H1 (cell line): ENCODE measurements around the gene ATG2B. TPM values are rescaled to one million over a fixed set of nuclear protein-coding genes. Genes with fewer than 3 reads are reported as not detected.

Experiments used
- CHD7 ChIP-seq: fragments of 300-600 bp; sonication (generic); IDR thresholded peaks from 2 replicates; pipeline ENCODE4 v1.7.1; 2012; ENCODE audit warnings: low read length, moderate library complexity, mild to moderate bottlenecking, inconsistent platforms; ENCODE audit not compliant: insufficient replicate concordance
- NANOG ChIP-seq: IDR thresholded peaks from 2 replicates; pipeline ENCODE4 v1.6.1; 2011; ENCODE audit warnings: low read length, low read depth, mild to moderate bottlenecking, inconsistent platforms; ENCODE audit not compliant: insufficient read depth, poor library complexity, severe bottlenecking
- polyA plus RNA-seq, 7 experiments: library from polyadenylated mRNA; depleted of rRNA in 3 of 7; stranded (reverse) in 5 of 7; unstranded in 2 of 7; fragments of >200 nt in 5 of 7; fragments of 200-250 nt in 2 of 7; gene quantifications; 1 replicate in 5 of 7; 2 replicates in 1 of 7; 4 replicates in 1 of 7; pipeline versions ENCODE4 v1.2.1 to v1.2.3, GENCODE V29; 2011 to 2013; ENCODE audit warnings: missing spikeins in 2 of 7, mixed read lengths in 2 of 7
- total RNA-seq: library from RNA; stranded (reverse); fragmentation: NEBNext Ultra II Directional; extraction: Animal tissue kit (Norgen Biotek cat#: 25700); gene quantifications from 2 replicates; pipeline ENCODE4 v1.2.1, GENCODE V29; 2021

The ATG2B gene
- total and polyA plus RNA-seq, 2 of the 8 experiments (the other 6 are each of a cell fraction or from before 2014, with no cell fraction given): 4.6 to 14.4 TPM

GRCh38 chr14:96277890-96278289, 85.3 kb downstream of the ATG2B start (continued):
- TF ChIP-seq CHD7: no peak
- no peak for TF ChIP-seq NANOG
- TF ChIP-seq, all 59 proteins: peak for 0
